ENCODE results near the gene RPS6KA5.

RPS6KA5 gene

DNA sequence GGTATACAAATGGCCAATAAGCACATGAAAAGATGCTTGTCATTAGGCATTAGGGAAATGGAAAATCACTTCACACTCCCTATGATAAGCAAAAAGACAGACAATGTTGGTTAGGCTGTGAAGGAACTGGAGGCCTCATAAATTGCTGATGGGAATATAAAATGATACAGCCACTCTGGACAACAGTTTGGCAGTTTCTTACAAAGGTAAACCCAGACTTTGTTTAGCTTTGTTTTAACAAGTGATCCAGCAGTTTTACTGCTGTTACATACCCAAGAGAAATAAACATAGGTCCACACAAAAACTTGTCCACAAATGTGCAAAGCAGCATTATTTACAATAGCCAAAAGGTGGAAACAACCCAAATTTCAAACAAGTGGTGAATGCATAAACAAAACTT, 5.4 kb downstream of the RPS6KA5 start:
- H3K27ac ChIP-seq, result no peak overlapping the region

DNA sequence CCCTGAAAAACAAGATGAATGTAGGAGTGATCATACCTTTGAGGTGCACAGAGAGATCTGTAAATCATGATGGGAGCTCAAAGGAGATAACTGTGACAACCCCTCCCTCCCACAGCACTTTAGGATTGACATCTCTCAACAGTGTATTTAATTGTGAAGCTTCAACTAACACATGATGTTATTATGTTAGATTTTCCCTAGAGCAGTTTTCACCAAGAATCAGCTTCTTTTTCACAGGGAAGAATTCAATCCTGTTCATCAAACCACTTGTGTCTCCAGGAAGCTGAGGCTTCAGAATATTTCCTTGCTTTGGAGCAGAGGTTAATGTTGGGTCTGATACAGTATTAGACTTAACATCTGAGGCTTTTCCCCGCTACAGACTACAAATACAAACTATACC, 11.8 kb downstream of the RPS6KA5 start:
- Histone ChIP-seq H3K27ac (no peak overlapping the region), H3K36me3 (no peaks in the 10 kb centered on the region), H3K4me3 (no peak overlapping the region), H3K9me3 (no peaks in the 10 kb centered on the region), H3K27me3 (no peaks in the 10 kb centered on the region), H3K4me1 (no peaks in the 10 kb centered on the region)
- intact Hi-C loops (cut with DNase I; ENCODE audit: low total_unique reads), result no loop called here
- DNase-seq, result no peak
- TF ChIP-seq, protein P1, sequence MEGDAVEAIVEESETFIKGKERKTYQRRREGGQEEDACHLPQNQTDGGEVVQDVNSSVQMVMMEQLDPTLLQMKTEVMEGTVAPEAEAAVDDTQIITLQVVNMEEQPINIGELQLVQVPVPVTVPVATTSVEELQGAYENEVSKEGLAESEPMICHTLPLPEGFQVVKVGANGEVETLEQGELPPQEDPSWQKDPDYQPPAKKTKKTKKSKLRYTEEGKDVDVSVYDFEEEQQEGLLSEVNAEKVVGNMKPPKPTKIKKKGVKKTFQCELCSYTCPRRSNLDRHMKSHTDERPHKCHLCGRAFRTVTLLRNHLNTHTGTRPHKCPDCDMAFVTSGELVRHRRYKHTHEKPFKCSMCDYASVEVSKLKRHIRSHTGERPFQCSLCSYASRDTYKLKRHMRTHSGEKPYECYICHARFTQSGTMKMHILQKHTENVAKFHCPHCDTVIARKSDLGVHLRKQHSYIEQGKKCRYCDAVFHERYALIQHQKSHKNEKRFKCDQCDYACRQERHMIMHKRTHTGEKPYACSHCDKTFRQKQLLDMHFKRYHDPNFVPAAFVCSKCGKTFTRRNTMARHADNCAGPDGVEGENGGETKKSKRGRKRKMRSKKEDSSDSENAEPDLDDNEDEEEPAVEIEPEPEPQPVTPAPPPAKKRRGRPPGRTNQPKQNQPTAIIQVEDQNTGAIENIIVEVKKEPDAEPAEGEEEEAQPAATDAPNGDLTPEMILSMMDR (IDR thresholded peaks at IDR 0.05), result no peak

More for the DNA sequence above, 5.4 kb downstream of the RPS6KA5 start:
- intact Hi-C loops (cut with DNase I; ENCODE audit: low total_unique reads), result no loop called here
- Histone ChIP-seq H3K27me3 (no peaks in the 10 kb centered on the region), H3K4me3 (no peak overlapping the region), H3K4me1 (peaks cover 0 to 9% (median 3%) of the 10 kb centered on the region in 4 donors), H3K9me3 (no peaks in the 10 kb centered on the region), H3K36me3 (no peaks in the 10 kb centered on the region)
- no peak for DNase-seq
- TF ChIP-seq, protein P1 (IDR thresholded peaks at IDR 0.05), result no peak

GRCh38 chr14:91048265-91048664, 12.2 kb downstream of the RPS6KA5 start:
- DNase-seq, result no peak
- TF ChIP-seq, protein P1 (IDR thresholded peaks at IDR 0.05), result no peak
- Histone ChIP-seq H3K4me1 (no peaks in the 10 kb centered on the region), H3K36me3 (no peaks in the 10 kb centered on the region), H3K27me3 (no peaks in the 10 kb centered on the region), H3K9me3 (no peaks in the 10 kb centered on the region), H3K27ac (no peak overlapping the region), H3K4me3 (no peak overlapping the region)
- intact Hi-C loops (cut with DNase I; ENCODE audit: low total_unique reads), result no loop called here

DNA sequence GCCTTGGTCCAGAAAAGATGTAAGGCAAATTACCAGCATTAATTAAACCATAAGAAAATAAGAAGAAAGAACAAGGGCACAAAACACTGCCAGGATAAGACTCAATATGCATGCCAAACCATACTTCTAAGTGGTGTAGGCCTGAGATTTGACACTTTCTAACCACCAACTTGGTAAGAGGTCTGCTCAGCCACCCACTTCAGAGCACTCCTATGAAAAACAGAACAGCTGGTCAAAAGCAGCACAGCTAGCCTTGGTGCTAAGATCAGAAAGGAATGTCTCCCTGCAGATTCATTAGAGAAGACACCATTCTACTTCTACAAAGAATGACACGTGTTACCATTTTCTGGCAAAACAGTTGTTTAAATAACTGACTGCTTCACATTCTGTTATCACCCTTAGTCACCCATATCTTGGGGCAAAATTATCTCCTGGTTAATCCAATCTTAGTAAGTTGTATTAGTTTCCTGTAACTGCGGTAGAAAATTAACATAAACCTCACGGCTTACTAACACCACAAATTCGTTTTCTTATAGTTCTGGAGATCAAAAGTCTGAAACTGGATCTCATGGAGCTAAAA, 13.2 kb downstream of the RPS6KA5 start:
- H3K27me3 ChIP-seq, result no peaks in the 10 kb centered on the region
- H3K9me3 ChIP-seq, result no peaks in the 10 kb centered on the region
- intact Hi-C loops (cut with DNase I; ENCODE audit: low total_unique reads), result no loop called here
- H3K4me3 ChIP-seq, result no peak overlapping the region
- H3K36me3 ChIP-seq, result no peaks in the 10 kb centered on the region
- H3K4me1 ChIP-seq, result no peaks in the 10 kb centered on the region
- TF ChIP-seq, protein P1 (IDR thresholded peaks at IDR 0.05), result no peak
- no peak for DNase-seq
- no peak overlapping the region for H3K27ac ChIP-seq

DNA sequence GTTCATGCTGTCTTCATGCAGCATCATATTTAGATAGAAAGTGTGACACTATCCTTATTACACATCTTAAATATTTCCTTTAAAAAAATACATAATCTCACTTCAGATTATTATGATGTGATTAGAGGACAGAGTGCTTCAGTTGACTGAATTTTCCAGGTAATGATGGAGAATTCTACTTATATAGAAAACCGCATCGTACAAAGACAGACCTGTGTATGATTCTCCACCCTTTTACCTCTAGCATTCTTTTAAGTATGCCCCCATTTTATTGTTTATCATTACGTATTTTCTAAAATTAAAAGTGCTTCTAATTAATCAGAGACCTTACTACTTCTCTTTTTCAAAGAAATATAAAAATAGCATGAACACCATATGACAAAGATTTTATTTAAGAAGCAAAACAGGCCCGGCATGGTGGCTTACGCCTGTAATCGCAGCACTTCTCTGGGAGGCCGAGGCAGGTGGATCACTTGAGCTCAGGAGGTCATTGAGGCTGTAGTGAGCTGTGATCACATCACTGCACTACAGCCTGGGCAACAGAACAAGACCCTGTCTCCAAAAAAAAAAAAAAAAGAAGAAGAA, 13.9 kb downstream of the RPS6KA5 start:
- H3K36me3 ChIP-seq, result no peaks in the 10 kb centered on the region
- no peaks in the 10 kb centered on the region for H3K9me3 ChIP-seq
- intact Hi-C loops (cut with DNase I; ENCODE audit: low total_unique reads), result no loop called here
- no peaks in the 10 kb centered on the region for H3K27me3 ChIP-seq
- H3K4me3 ChIP-seq, result no peak overlapping the region
- H3K4me1 ChIP-seq, result peaks cover 0 to 4% (median 1%) of the 10 kb centered on the region in 4 donors
- no peak for DNase-seq
- TF ChIP-seq, protein P1 (IDR thresholded peaks at IDR 0.05), result no peak
- no peak overlapping the region for H3K27ac ChIP-seq

All from tibial artery (tissue), 4 donors.